ENCODE measurements around the gene CCDC197. TPM values are rescaled to one million over a fixed set of nuclear protein-coding genes. Genes with fewer than 3 reads are reported as not detected.

CCDC197 gene
- total RNA-seq, 2 experiments from 2014 or later = 0.45 TPM; not detected in 1

DNA sequence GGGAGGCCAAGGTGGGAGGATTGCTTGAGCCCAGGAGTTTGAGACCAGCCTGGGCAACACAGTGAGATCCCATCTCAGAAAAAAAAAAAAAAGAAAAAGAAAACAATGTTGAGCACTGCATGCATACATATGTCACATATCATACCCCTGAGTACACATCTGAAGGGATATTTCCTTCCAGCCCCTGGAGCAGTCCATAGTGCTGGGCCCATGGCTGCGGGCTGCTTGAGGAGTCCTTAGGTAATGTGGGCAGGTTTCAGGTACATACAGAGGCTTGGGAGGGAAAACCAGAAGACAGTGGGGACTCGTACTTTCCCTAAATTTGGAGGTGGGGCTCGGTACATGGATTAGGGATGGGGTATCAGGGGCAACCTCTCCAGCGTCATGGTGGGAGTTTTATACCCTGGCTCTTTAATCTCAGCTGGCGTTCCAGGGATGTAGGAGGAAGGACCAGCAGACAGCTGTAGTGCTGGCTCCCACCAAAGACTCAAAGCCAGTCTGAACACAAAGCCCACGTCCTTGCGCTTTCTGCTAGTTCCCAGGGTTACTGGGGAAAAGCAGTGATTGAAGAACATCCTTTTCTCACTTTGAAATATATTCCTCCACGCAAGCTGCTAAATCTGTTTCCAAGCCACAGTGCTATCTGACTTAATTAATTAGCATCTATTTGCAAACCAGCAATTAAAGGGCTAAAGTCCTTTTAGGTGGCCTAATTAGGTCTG, 34.2 kb downstream of the CCDC197 start:
- DNase-seq = no peak
- Mint-ChIP-seq H3K27ac (no peak overlapping the region), H3K27me3 (no peaks in the 10 kb centered on the region), H3K4me1 (peaks cover 35% of the 10 kb centered on the region), H3K9me3 (no peaks in the 10 kb centered on the region), H3K36me3 (ENCODE audit: low read depth) (peaks cover 4% of the 10 kb centered on the region), H3K4me3 (no peak overlapping the region)
- ChIA-PET CTCF (no interaction called here), POLR2A (no interaction called here)

DNA sequence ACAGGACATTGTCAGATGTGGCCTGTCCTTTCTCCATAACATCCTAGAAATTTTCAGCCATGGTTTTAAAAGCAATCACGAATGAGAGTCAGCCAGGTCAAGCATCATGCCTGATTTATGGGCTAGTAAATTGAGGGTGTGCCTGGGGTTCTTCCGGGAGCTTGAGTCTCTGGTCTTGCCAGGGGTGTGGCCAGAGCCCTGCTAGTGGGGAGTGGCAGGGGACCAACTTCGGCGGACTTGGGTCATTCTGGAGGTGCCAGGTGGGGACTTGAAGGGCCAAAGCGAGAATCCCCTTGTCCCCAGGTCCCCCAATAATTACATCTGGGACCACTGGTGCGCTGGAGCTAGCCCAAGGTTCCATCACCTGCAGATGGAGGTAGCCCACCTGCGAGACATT, 34.8 kb downstream of the CCDC197 start:
- Mint-ChIP-seq H3K4me1 (peaks cover 39% of the 10 kb centered on the region), H3K27ac (no peak overlapping the region), H3K9me3 (no peaks in the 10 kb centered on the region), H3K4me3 (no peak overlapping the region), H3K27me3 (no peaks in the 10 kb centered on the region), H3K36me3 (ENCODE audit: low read depth) (peaks cover 7% of the 10 kb centered on the region)
- ChIA-PET CTCF (interaction anchor here (1.2 kb wide), 1 partner anchor 92 kb away, joined by 4 read pairs; no protein-coding TSS in a partner anchor), POLR2A (no interaction called here)
- no peak for DNase-seq

- POLR2A ChIA-PET = interaction anchor here (1.0 to 2.9 kb wide), 4 partner anchors 8 to 94 kb away, joined by 3 to 11 read pairs (median 7); partner anchors contain the start of genes IFI27L2 and OTUB2
- Mint-ChIP-seq H3K36me3 (ENCODE audit: low read depth) (peaks cover 9% of the 10 kb centered on the region), H3K9me3 (no peaks in the 10 kb centered on the region), H3K4me3 (no peak overlapping the region), H3K27ac (no peak overlapping the region), H3K4me1 (peaks cover 13% of the 10 kb centered on the region), H3K27me3 (no peaks in the 10 kb centered on the region)
- CTCF ChIA-PET = interaction anchor here (0.9 to 7.3 kb wide), 11 partner anchors 11 to 104 kb away, joined by 3 to 178 read pairs (median 22); partner anchors contain the start of genes DDX24, IFI27, IFI27L1 and IFI27L2
- no peak for DNase-seq
These were observed 37.8 kb downstream of the CCDC197 start for GRCh38 chr14:94034886-94035285.

GRCh38 chr14:94036313-94037167, 39.4 kb downstream of the CCDC197 start:
- peak; percentile 84 for DNase-seq
- H3K4me1 Mint-ChIP-seq = peaks cover 9% of the 10 kb centered on the region
- POLR2A ChIA-PET = interaction anchor here (0.7 to 2.9 kb wide), 8 partner anchors 8 to 100 kb away, joined by 3 to 11 read pairs (median 4); partner anchors contain the start of genes DDX24, IFI27L1 and OTUB2

DNA sequence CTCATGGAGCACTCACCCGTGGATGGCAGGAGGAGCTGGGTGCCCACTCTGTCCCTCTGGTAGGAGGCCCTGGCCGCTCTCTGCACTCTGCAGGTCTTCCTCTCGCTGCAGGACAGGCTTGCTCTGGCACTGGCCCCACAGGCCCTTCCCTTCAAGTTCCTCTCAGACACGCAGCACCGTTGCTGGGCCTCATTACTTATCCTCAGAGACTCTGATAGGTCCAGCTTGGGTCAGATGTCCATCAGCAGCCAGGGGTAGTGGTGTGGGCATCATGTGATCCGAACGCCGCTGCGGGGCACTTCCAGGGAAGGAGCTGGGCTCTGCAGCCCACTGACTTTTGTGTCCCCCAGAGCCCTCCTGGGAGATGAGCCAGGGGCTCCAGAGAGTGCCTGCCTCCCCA, 40.9 kb downstream of the CCDC197 start:
- ChIA-PET CTCF (interaction anchor here (0.7 to 7.3 kb wide), 4 partner anchors 21 to 143 kb away, joined by 5 to 178 read pairs (median 41); no protein-coding TSS in a partner anchor), POLR2A (no interaction called here)
- no peak overlapping the region for H3K27ac Mint-ChIP-seq

More at GRCh38 chr14:94036313-94037167, 39.4 kb downstream of the CCDC197 start:
- CTCF ChIA-PET = interaction anchor here (0.6 to 7.3 kb wide), 37 partner anchors 9 to 1916 kb away, joined by 3 to 178 read pairs (median 5); partner anchors contain the start of genes DDX24, IFI27, IFI27L1 and IFI27L2
- peaks cover 9% of the 10 kb centered on the region for H3K36me3 Mint-ChIP-seq (ENCODE audit: low read depth)
- no peak overlapping the region for H3K4me3 Mint-ChIP-seq
- H3K27ac Mint-ChIP-seq = no peak overlapping the region
- H3K27me3 Mint-ChIP-seq = no peaks in the 10 kb centered on the region
- H3K9me3 Mint-ChIP-seq = no peaks in the 10 kb centered on the region

GRCh38 chr14:94038510-94038909, 41.4 kb downstream of the CCDC197 start:
- Mint-ChIP-seq H3K9me3 (no peaks in the 10 kb centered on the region), H3K4me3 (no peak overlapping the region), H3K4me1 (peaks cover 9% of the 10 kb centered on the region), H3K27me3 (no peaks in the 10 kb centered on the region), H3K27ac (no peak overlapping the region), H3K36me3 (ENCODE audit: low read depth) (peaks cover 9% of the 10 kb centered on the region)
- ChIA-PET CTCF (interaction anchor here (3.5 to 7.3 kb wide), 3 partner anchors 94 to 142 kb away, joined by 33 to 178 read pairs (median 49); no protein-coding TSS in a partner anchor), POLR2A (no interaction called here)
- no peak for DNase-seq

More for the DNA sequence above, 40.9 kb downstream of the CCDC197 start:
- Mint-ChIP-seq H3K4me1 (peaks cover 9% of the 10 kb centered on the region), H3K27me3 (no peaks in the 10 kb centered on the region), H3K36me3 (ENCODE audit: low read depth) (peaks cover 9% of the 10 kb centered on the region), H3K4me3 (no peak overlapping the region), H3K9me3 (no peaks in the 10 kb centered on the region)
- DNase-seq = no peak

GRCh38 chr14:94038921-94039629, 42.0 kb downstream of the CCDC197 start:
- H3K9me3 Mint-ChIP-seq = no peaks in the 10 kb centered on the region
- H3K27ac Mint-ChIP-seq = no peak overlapping the region
- H3K27me3 Mint-ChIP-seq = no peaks in the 10 kb centered on the region
- no peak for DNase-seq
- H3K4me3 Mint-ChIP-seq = no peak overlapping the region
- CTCF ChIA-PET = interaction anchor here (7.1 to 7.3 kb wide), 2 partner anchors 93 to 100 kb away, joined by 49 to 178 read pairs; no protein-coding TSS in a partner anchor
- POLR2A ChIA-PET = no interaction called here
- peaks cover 9% of the 10 kb centered on the region for H3K36me3 Mint-ChIP-seq (ENCODE audit: low read depth)
- peaks cover 9% of the 10 kb centered on the region for H3K4me1 Mint-ChIP-seq

DNA sequence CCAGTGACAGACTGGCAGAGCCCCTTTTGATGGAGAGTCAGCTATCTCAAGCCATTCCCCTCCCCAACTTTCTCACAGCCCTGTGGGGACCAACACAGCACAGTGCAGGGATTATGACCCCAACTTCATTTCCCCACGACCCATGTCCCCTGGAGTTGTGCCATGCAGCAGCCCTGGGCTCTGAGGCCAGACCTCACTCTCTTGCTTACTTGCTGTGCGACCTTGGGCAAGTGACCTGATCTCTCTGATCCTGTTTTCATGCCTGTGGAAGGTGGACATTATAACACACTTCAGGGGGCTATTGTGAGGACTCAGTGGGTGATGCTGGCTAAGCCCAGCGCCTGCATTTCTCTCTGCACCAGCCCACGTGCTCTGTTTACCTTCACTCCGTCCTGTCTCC, 43.1 kb downstream of the CCDC197 start:
- Mint-ChIP-seq H3K4me3 (no peak overlapping the region), H3K9me3 (no peaks in the 10 kb centered on the region), H3K36me3 (ENCODE audit: low read depth) (peaks cover 13% of the 10 kb centered on the region), H3K27ac (no peak overlapping the region), H3K27me3 (no peaks in the 10 kb centered on the region), H3K4me1 (peaks cover 9% of the 10 kb centered on the region)
- CTCF ChIA-PET = interaction anchor here (7.3 kb wide), 1 partner anchor 99 kb away, joined by 178 read pairs; no protein-coding TSS in a partner anchor
- DNase-seq = no peak
- POLR2A ChIA-PET = no interaction called here

DNA sequence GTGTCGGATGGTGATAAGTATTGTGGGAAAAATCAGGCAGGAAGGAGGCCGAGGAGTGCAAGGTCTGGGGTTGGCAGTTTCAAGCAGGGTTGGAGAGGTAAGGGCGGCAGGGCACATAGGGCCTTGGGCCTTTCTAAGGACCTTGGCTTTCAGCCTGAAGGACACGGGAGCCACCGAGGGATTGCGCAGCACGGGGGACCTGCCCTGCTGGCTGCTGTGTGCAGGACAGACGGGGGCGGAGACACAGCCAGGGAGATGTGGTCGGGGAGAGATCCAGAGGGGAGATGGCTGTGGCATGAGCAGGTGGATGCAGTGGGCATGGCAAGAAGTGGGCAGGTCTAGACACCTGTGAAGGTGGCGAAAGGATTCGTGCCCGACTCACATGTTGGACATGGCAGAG, 43.7 kb downstream of the CCDC197 start:
- H3K9me3 Mint-ChIP-seq = no peaks in the 10 kb centered on the region
- no peak overlapping the region for H3K27ac Mint-ChIP-seq
- CTCF ChIA-PET = interaction anchor here (1.5 kb wide), 1 partner anchor 91 kb away, joined by 4 read pairs; no protein-coding TSS in a partner anchor
- DNase-seq = no peak
- H3K36me3 Mint-ChIP-seq (ENCODE audit: low read depth) = peaks cover 18% of the 10 kb centered on the region
- H3K4me1 Mint-ChIP-seq = peaks cover 9% of the 10 kb centered on the region
- H3K27me3 Mint-ChIP-seq = no peaks in the 10 kb centered on the region
- H3K4me3 Mint-ChIP-seq = no peak overlapping the region
- POLR2A ChIA-PET = no interaction called here

GRCh38 chr14:94041551-94042346, 44.6 kb downstream of the CCDC197 start:
- Mint-ChIP-seq H3K9me3 (no peaks in the 10 kb centered on the region), H3K27ac (no peak overlapping the region), H3K4me3 (no peak overlapping the region), H3K4me1 (peaks cover 2% of the 10 kb centered on the region), H3K27me3 (no peaks in the 10 kb centered on the region), H3K36me3 (ENCODE audit: low read depth) (peaks cover 18% of the 10 kb centered on the region)
- no peak for DNase-seq
- ChIA-PET POLR2A (interaction anchor here (1.7 kb wide), 1 partner anchor 16 kb away, joined by 4 read pairs; no protein-coding TSS in a partner anchor), CTCF (interaction anchor here (1.5 kb wide), 2 partner anchors 90 to 102 kb away, joined by 4 read pairs; no protein-coding TSS in a partner anchor)

- ChIA-PET POLR2A (interaction anchor here (1.7 kb wide), 1 partner anchor 15 kb away, joined by 4 read pairs; no protein-coding TSS in a partner anchor), CTCF (interaction anchor here (1.5 kb wide), 1 partner anchor 103 kb away, joined by 4 read pairs; no protein-coding TSS in a partner anchor)
- no peaks in the 10 kb centered on the region for H3K27me3 Mint-ChIP-seq
- H3K27ac Mint-ChIP-seq = no peak overlapping the region
- no peaks in the 10 kb centered on the region for H3K9me3 Mint-ChIP-seq
- H3K36me3 Mint-ChIP-seq (ENCODE audit: low read depth) = peaks cover 23% of the 10 kb centered on the region
- H3K4me3 Mint-ChIP-seq = no peak overlapping the region
- no peak for DNase-seq
- no peaks in the 10 kb centered on the region for H3K4me1 Mint-ChIP-seq
These were observed 45.5 kb downstream of the CCDC197 start for GRCh38 chr14:94042433-94043091.

All from activated CD4-positive, alpha-beta memory T cell treated with anti-CD3 and anti-CD28 coated beads, Interleukin-2, amount 10 ng/mL, durations not matched to agents 7 days and 5 days (primary cell).